Measurements from ENCODE around the gene TPSG1. TPM values are rescaled to one million over a fixed set of nuclear protein-coding genes. Genes with fewer than 3 reads are reported as not detected.

The TPSG1 gene
- total and polyA plus RNA-seq, 2 of the 13 experiments (the other 11 are each of a cell fraction or from before 2014, with no cell fraction given): not detected

GRCh38 chr16:1188432-1189189 is 36.5 kb downstream of the TPSG1 start (continued):
- peak; percentile 62; the same call in 1 of the 2 replicates for TF ChIP-seq GPN1 (CRISPR knock-in tag; IDR thresholded peaks at IDR 0.05; ENCODE audit: borderline replicate concordance)
- TF ChIP-seq KDM6A (CRISPR knock-in tag; IDR thresholded peaks at IDR 0.05; ENCODE audit: low read depth): no peak
- no peak for TF ChIP-seq TAF1 (CRISPR knock-in tag; IDR thresholded peaks at IDR 0.05)
- TF ChIP-seq RXRB (CRISPR knock-in tag; IDR thresholded peaks at IDR 0.05; ENCODE audit: borderline replicate concordance): peak; percentile 42; the same call in 1 of the 2 replicates
- no peak for TF ChIP-seq RXRA (CRISPR knock-in tag; IDR thresholded peaks at IDR 0.05)
- TF ChIP-seq KMT2B (CRISPR knock-in tag; IDR thresholded peaks at IDR 0.05): peak; percentile 59; the same call in 1 of the 2 replicates
- TF ChIP-seq ZNF781 (CRISPR knock-in tag; IDR thresholded peaks at IDR 0.05; ENCODE audit: borderline replicate concordance, not compliant biosample characterization): peak; percentile 80
- 0 out of 2 replicates have a peak, but pooled peaks have one; percentile 73 for TF ChIP-seq FOXM1 (CRISPR knock-in tag; IDR thresholded peaks at IDR 0.05)
- peak; percentile 58; the same call in 1 of the 2 replicates for TF ChIP-seq ATF3 (CRISPR knock-in tag; IDR thresholded peaks at IDR 0.05)
- 0 out of 2 replicates have a peak, but pooled peaks have one; percentile 22 for TF ChIP-seq ZBTB37 (CRISPR knock-in tag; IDR thresholded peaks at IDR 0.05)
- peak; percentile 89 for TF ChIP-seq MXD3 (CRISPR knock-in tag; IDR thresholded peaks at IDR 0.05)
- TF ChIP-seq TGIF2 (CRISPR knock-in tag; IDR thresholded peaks at IDR 0.05): peak; percentile 67; the same call in 1 of the 2 replicates
- TF ChIP-seq NKX3-1 (CRISPR knock-in tag; IDR thresholded peaks at IDR 0.05): peak; percentile 95
- peak; percentile 81; the same call in 1 of the 2 replicates for TF ChIP-seq AKNA (CRISPR knock-in tag; IDR thresholded peaks at IDR 0.05; ENCODE audit: borderline replicate concordance)
- no peak for TF ChIP-seq SPEN (CRISPR knock-in tag; IDR thresholded peaks at IDR 0.05; ENCODE audit: low read depth)
- TF ChIP-seq KDM5B (CRISPR knock-in tag; IDR thresholded peaks at IDR 0.05; ENCODE audit: borderline replicate concordance): peak; percentile 75; the same call in 1 of the 2 replicates
- 0 out of 2 replicates have a peak, but pooled peaks have one; percentile 52 for TF ChIP-seq HINFP (CRISPR knock-in tag; IDR thresholded peaks at IDR 0.05; ENCODE audit: low read depth)
- TF ChIP-seq RNF219 (CRISPR knock-in tag; IDR thresholded peaks at IDR 0.05): no peak

Measured in HepG2 (cell line).